GM12872 (cell line): ENCODE measurements around the gene CORO1C.
A peak's percentile ranks its signal among the peaks of the same experiment; 100 is the strongest.

Source experiments
- TF ChIP-seq, protein P1 (sequence below): IDR thresholded peaks from 3 replicates; pipeline ENCODE4 v1.5.1; 2011; ENCODE audit warnings: low read depth, mild to moderate bottlenecking, low read length, moderate library complexity; ENCODE audit not compliant: insufficient read depth

Gene CORO1C

DNA sequence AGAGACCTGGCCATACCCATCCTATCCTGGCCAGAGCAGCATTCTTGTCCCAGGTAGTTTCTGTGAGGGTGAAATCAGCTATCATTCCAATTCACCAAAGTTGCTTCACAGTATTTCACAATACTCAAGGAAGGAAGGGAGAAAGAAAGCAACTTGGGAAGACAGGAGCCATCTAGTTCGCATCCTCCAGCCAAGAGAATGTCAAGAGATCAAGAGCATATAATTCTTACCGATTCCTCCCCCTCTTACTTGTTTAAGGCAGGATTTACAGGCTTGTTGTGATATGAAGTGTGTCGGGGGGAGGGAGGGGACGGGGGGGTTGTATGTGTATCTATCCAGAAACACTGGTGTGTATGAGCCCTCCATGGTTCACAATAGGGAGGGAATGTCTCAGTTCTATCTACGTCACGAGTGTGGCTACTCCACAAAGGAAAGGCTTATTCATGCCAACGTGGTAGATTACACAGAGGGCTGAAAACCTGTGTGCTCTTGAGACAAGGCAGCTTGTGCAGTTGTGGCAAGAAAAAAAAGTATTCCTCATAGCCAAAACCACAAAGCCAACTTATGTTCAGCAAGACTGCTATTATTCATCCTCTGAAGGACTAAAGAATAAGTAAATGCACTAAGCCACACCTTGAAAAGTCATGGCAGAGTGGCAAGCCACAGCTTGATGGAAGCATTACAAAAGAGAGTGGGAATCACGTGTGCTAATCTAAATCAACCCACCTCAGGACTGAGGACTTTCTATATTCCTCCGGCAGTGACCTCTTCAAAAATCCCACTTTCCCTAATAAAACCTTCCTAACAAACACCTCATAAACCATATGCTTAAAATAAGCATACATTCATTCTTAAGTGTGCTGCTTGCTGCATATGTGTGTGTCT, 35.0 kb downstream of the CORO1C start:
- TF ChIP-seq, protein P1, sequence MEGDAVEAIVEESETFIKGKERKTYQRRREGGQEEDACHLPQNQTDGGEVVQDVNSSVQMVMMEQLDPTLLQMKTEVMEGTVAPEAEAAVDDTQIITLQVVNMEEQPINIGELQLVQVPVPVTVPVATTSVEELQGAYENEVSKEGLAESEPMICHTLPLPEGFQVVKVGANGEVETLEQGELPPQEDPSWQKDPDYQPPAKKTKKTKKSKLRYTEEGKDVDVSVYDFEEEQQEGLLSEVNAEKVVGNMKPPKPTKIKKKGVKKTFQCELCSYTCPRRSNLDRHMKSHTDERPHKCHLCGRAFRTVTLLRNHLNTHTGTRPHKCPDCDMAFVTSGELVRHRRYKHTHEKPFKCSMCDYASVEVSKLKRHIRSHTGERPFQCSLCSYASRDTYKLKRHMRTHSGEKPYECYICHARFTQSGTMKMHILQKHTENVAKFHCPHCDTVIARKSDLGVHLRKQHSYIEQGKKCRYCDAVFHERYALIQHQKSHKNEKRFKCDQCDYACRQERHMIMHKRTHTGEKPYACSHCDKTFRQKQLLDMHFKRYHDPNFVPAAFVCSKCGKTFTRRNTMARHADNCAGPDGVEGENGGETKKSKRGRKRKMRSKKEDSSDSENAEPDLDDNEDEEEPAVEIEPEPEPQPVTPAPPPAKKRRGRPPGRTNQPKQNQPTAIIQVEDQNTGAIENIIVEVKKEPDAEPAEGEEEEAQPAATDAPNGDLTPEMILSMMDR, result no peak

DNA sequence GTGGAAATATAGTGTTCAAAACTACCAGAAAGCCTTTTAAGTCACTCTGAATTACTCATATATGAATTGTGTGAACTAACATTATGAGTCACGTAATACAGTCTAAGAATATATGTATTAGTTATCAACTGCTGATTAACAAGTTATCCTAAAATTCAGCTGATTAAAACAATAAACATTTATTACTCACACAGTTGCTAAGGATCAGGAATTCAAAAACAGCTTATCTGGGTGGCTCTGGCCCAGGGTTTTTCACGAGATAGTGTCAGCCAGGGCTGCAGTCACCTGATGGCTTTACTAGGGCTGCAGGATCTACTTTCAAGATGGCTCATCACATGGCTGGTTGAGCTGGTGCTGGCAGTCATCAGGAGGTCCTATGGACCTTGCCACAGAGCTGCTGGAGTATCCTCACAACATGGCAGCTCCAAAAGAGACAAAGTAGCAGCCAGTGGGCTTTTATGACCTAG, 36.5 kb downstream of the CORO1C start:
- TF ChIP-seq, protein P1, result no peak

DNA sequence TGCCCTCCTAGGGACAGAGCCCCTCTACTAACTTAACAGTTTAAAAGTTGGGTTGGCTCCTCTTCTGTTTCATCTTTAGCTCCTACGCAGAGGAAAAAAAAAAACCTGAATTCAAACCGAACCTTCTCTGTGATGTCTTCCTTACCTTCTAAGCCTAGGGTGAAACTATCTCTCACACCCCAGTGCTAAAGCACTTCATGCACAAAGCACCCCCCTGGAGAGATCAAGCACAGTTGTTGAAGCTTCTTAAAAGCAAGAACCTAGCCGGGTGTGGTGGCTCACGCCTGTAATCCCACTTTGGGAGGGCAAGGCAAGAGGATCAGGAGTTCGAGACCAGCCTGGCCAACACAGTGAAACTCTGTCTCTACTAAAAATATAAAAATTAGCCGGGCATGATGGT, 37.6 kb downstream of the CORO1C start:
- TF ChIP-seq, protein P1, result no peak

DNA sequence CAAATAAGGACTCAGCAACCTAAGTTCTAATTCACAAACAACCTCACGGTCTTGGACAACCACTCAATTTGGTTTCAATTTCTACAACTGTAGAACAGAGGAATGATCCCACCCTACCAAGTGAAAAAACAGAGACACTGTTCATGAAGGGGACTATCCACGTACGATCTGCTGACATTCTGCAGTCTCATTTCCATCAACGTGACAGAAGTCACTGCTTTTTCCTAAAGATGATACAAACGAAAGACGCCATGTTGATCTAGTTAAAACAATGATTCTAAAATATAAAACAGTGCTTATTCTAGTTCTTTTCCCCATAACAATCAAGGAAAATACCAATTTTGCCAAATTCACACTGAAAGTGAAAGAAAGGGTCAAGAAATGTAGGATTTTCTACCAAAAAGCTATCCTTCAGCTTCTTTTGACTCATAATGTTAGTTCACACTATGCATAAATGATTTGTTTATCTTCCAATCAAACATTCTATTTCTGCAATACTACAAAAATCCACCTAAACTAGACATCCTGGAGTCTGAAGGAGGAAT, 38.1 kb downstream of the CORO1C start:
- TF ChIP-seq, protein P1, result no peak

DNA sequence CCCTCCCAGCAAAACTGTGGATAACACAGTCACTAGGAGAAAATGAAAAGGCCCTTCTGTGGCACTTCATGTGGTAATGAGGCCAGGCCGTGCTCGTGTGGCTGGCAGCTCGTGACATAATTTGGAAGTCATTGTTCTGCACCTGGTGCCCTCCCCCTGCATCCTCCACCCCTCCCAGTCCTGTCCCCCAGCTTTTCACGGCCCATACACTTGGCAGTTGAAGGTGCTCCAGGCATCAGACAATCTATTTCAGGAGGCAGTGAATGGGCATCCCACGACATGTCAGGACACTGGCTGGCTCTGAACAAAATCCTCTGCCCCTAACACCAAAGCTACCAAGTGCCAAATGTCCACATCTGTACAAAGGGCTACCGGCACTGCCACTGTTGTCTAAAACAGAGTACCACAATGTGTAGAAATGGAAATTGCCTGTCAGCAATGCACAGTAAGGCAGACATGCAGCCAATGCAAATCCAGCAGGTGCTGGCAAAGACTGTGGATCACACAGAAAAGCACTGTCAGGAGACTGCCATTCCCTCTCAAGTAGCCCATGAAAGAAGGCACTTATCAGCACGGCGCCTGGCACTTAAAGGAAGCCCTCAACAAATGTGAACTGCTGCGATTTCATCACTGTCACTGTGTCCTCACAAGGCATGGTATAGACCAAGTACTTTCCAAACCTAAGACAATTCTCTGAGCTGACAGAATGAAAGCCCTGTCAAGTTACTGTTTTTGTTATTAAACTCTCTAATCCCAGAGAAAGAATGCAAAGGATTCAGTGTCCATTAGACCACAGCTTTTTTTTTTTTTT, 39.1 kb downstream of the CORO1C start:
- TF ChIP-seq, protein P1, result no peak

DNA sequence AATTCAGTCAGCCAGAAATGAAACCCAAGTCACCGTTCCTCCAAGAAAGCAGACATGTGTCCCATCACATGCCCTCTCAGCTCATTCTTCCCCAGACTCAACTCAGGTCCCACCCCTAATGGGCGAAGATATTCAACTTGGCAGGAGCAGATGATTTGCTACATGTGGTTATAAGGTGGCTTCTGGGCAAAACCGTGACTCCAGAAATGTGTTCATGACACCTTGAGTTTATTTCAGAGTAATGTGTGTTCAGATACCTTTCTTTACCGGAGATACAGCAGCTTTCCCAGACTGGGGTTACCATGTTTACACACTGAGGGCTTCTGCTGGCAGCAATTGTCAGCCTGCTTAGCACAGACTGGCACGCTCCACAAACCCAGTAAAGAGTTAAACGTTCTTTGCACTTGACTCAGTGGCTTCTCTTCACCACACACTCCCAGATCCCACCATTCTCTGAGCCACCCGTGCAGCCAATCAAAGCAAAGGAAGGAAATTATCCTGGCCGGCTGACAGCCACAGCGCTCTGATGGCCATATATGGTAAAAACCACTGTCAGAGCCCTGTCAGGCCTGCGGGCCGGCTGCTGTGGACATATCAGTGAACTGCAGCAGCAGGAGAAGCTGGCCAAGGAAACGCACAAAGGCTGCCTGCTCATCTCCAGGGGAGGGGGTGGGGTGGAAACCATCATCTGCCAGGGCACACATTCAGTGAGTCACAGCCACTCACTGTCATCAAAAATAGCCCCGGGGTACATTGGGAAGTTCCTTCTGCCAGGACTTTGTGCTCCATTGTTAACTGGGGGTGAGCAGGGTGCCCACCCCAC, 39.9 kb downstream of the CORO1C start:
- TF ChIP-seq, protein P1, result peak; percentile 42; the same call in 2 of the 3 replicates
